ENCODE measurements around the gene IL20RB.
"Not testable (repeated sequence)": the region's sequence is repeated elsewhere in the genome, so short reads cannot be mapped to it uniquely, and the experiment has no call there.

The IL20RB gene

GRCh38 chr3:136988651-136989050, 30.9 kb downstream of the IL20RB start:
- DNase-seq: no peak

DNA sequence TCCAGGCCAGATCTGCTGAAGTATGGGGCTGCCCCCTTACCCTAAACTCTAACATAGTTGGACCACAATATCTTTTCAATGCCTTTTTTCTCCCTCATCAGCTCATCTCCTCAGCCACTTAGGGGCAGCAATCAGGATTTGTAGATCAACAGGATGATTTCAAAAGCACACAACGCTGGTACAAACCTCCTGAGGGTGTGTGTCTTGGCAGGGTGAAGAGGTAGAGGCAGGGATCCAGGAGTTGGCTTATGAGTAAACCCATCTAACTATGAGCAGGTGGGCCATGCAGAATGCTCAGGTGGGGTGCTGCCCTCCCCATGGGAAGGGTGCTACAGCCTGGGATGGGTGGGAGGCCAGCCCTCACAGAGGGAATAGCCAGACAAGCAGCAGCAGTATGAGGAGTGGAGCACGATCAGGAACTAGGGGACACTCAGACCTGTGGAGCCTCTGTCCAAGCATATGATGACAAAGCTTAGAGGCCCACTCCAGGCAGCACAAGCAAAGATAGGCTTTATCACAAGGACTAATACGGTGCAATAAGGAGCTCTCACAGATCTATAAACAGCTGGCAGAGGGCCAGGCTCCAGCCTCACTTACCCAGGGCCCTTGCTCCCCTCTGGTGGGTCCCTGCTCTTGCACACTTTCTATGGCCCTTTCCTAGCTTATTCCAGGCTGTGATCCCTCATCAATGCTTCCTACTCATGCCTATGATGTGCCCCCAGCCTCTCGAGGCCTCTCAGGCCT, 32.2 kb downstream of the IL20RB start:
- DNase-seq: no peak

DNA sequence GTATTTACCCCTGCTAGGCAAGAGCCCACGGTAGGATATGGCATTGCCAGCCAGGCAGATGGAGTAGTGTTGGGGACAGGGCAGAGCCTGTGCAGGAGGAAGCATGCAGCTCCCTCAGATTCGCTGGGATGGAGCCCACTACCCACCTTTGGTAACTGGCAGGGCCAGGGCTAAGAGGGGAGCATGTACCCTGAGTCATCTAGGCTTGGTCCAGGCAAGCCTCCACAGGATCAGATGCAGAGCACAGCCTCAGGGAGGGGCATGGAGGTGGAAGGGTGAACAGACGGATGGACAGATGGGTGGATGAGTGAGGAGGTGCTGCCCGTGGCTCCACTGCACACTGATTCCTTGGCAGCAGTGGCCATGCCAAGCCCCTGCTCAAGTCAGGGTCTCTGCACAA, 33.0 kb downstream of the IL20RB start:
- no peak for DNase-seq

DNA sequence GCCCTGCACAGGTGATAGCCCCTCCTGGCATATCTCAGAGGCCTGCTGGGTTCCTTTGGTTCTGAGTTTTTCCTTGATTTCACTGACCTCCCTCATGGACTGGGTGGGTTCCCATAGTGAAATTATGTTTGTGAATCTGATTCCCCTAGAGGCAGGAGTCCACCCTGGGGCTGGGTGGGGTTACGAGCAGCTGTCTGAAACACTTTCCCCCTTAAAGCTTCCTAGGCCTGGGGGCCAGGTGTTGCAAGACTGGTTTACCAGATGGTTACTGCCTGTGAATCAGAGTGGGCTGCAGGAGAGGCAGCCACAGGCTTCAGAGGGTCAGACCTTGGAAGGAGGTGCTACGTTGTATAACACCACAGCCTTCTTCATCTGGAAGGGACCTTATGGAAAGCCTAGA, 34.3 kb downstream of the IL20RB start:
- no peak for DNase-seq

GRCh38 chr3:136994772-136995516, 37.2 kb downstream of the IL20RB start:
- no peak for DNase-seq

DNA sequence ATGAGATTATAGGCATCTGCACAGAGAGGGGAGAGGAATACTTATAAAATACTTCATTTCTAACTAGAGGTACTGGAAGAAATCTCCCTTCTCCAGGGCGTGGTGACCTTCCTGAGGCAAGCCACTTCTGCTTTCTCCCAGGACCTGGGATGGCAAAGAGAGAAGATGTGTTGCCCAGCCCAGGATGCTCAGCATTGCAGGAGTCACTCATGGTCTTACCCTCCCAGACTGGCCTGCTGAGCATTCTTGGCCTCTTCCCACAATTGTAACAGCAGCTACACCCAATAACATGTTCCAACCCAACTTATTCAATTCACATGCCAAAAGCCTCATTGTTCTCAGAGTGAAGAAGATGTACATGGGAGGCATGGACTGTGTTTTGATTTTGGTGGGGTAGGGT, 37.9 kb downstream of the IL20RB start:
- no peak for DNase-seq

DNA sequence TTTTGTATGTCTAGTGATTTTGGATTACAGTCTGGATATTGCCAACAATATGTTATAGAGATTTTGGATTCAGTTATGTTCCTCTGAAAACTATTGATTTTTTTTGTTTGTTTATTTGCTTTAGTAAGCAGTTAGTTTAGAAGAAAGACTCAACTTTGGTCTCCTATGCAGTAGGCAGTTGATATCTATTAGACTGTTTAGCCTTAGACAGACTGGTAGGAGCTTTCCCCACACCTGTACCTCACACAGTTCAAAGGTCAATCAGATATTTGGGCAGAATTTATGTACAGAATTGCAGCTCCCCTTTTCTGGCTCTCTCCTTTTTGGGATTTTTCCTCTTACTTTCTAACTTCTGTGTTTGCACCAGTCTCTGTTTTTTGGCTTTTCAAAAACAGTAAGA, 42.3 kb downstream of the IL20RB start:
- DNase-seq: no peak

- not testable (repeated sequence) for DNase-seq
Observed at GRCh38 chr3:137007376-137007775, 49.6 kb downstream of the IL20RB start.

DNA sequence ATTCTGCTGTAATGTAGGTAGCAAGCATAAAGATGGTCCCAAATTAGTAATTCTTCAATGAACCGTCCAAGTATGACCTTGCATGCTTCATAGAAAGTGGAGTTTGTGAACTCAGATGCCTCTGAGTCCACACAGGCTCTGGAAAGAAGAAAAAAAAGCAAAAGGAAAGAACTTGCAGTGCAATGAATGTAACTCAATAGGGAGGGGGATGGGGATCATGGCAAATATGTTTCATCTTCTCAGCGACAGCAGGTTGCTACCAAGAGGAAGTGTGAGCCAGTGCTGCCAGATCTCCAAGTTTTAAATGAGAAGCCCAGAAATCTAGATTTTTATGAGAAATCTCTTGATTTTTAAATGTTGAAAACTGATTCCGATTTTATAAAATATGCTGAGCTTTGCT, 50.3 kb downstream of the IL20RB start:
- DNase-seq: no peak

DNA sequence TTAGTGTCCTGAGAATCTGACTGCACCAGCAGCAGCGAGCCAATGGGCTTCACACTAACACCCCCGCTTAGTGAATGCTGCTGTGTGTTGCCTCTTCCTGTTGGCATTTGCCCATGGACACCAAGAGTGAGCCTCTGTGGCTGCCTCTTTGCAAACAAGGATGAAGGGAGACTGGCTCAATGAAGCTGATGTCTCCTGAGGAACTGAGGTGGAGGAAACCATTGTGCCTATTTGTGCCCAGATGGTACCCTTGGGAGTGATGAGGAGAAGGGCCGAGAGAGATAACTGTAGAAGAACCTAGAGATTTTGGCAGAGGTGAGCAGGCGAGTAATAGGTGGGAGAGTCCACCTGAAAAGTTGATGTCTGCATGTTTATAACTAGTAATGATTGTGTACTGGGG, 51.2 kb downstream of the IL20RB start:
- no peak for DNase-seq

- no peak for DNase-seq
Observed at GRCh38 chr3:137010137-137010536, 52.4 kb downstream of the IL20RB start.

DNA sequence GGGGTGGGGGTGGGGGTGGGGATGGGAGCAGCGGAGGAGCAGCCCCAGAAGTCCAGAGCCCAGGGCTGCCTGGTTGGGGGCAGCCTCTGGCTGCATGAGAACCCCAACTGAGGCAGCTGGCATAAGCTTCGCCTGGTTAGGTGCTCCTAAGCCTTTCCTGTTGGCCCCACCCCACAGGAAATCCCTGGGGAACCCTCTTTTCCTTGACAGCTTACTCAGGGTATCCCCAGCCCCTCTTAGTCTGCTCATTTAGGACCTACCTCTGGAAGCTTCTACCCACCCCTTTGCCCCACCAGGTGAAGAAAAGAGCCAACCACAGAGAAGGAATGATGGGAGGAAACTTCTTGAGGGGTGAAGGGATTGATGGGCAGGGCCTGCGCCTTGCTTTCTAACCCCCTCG, 53.4 kb downstream of the IL20RB start:
- no peak for DNase-seq

- no peak for DNase-seq
Observed at GRCh38 chr3:137012097-137012501, 54.3 kb downstream of the IL20RB start.

- peak; percentile 93 for DNase-seq
Observed at GRCh38 chr3:137013951-137014688, 56.3 kb downstream of the IL20RB start.

DNA sequence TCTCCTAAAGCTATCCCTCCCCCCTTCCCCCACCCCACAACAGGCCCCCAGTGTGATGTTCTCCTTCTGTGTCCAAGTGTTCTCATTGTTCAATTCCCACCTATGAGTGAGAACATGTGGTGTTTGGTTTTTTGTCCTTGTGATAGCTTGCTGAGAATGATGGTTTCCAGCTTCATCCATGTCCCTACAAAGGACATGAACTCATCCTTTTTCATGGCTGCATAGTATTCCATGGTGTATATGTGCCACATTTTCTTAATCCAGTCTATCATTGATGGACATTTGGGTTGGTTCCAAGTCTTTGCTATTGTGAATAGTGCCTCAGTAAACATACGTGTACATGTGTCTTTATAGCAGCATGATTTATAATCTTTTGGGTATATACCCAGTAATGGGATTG, 59.5 kb downstream of the IL20RB start:
- DNase-seq: not testable (repeated sequence)

- no peak for DNase-seq
Observed at GRCh38 chr3:137020315-137020714, 62.5 kb downstream of the IL20RB start.

DNA sequence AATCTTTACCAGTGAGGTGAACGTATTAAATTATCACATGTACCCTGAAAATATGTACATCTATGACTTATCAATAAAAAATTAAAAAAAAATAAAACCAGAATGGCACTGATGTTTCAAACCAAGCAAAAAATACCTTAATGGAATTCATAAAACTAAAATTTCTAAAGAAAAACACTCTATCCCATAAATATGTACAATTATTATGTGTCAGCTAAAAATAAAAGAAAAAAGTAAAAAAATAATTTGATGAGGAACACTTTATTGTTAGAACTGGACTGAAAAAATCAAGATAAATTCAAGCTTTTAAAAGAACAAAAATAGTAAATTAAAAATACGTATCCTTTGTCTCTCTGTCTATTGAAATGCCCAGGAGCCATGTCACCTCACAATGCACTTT, 63.1 kb downstream of the IL20RB start:
- no peak for DNase-seq

DNA sequence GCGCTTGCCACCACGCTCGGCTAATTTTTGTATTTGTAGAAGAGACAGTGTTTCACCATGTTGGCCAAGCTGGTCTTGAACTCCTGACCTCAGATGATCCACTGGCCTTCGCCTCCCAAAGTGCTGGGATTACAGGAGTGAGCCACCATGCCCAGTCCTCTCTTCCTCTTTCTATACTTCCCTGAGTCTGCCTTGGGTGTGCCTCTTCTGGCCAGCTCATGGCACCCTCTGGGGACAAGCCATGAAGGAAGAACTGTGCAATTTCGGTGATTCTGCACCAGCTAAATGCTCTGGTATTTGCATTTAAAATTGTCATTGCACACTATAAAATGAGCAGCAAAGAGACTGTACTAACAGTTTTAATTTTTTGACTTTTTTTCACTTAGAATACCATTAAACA, 66.6 kb downstream of the IL20RB start:
- no peak for DNase-seq

GRCh38 chr3:137026701-137027100, 68.9 kb downstream of the IL20RB start:
- DNase-seq: no peak

DNA sequence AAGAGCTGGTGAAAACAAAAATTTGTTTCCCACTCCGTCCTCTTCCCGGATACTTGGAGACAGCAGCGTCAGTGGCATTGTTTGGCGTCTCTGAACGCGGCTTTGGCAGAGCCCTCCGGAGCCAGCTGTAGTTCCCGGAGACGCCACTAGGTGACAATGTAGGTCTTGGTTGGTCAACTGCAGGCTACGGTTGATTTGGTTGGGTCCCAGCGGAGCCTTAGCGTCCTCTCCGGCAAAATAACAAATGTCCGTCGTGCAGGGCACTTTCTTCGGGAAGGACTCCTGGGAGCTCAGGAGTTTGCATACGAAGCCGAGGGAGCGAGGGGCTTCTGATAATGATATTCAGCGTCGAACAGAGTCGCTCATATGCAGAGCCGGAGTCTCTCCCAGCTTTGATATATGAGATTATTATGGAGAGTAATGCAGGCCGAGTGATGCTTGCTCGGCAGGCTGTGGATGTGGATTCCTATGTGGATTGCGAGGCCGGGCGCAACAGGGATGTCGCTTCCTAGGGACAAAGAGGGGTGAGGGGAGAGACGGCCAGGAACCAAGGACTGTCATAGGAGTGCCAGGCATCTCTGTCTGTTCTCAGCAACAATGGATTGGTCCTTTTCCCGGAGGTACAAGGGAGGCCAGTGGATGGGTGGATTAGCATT, 74.8 kb downstream of the IL20RB start:
- DNase-seq: peak; percentile 92

- no peak for DNase-seq
Observed at GRCh38 chr3:137035631-137036030, 77.8 kb downstream of the IL20RB start.

DNA sequence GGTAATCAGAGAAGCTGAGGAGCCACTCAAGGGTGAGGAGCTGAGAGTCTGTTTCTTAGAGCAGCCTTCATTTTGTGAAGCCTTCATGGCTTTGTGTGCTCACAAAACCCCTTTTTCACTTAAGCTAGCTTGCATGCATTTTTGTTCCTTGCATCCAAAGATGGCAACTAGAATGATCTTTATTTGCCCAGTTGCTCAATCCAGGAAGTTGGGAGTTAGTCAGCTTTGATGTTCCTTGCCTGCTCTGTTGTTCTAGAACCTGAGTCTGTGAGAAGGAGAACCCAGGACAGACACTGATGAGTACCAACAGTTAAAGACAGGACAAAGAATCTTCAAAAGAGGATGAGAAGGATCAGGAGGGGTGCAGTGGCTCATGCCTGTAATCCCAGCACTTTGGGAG, 81.8 kb downstream of the IL20RB start:
- no peak for DNase-seq

DNA sequence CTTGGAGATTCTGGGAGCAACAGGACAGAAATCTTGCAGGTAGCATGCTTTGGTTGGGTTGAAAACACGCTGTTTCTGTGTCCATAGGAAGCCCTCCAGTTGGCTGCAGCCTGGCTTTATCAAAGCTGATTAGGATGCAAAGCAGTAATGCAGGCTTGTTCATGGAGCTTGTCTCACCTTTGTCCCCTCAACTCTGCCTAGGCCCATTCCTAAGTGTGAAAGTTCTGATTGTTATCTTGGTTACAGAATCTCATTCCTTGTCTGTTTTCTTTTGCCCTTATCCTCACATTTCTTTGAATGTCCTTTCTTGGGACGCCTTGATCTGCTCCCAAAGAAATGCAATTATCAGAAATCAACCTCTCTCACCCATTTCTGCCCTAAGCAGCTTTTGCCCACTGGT, 83.5 kb downstream of the IL20RB start:
- no peak for DNase-seq

Data from right forelimb (tissue), 1 donor.